SK-N-MC (cell line): Measurements from ENCODE around the gene ANKRD45.
"Not testable (repeated sequence)": the region's sequence is repeated elsewhere in the genome, so short reads cannot be mapped to it uniquely, and the experiment has no call there.

Experiments
- DNase-seq: peaks from one replicate; pipeline ENCODE4 v3.0.0-alpha.2; 2011; ENCODE audit warnings: low read depth, low spot score
- H3K27ac ChIP-seq: fragments of 200-600 bp; sonication (generic); 2 replicates; pipeline ENCODE4 v1.5.1; 2016; ENCODE audit warnings: mixed run types
- H3K36me3 ChIP-seq: fragments of 200-600 bp; sonication (generic); 2 replicates; pipeline ENCODE4 v1.6.1; 2017; ENCODE audit warnings: antibody characterized with exemption, low read length, mixed read lengths; ENCODE audit not compliant: insufficient read depth
- H3K4me3 ChIP-seq: fragments of 200-600 bp; sonication (generic); 2 replicates; pipeline ENCODE4 v1.5.1; 2016
- H3K9ac ChIP-seq: fragments of 200-600 bp; sonication (generic); 2 replicates; pipeline ENCODE4 v1.8.0; 2017; ENCODE audit warnings: mixed run types, mixed read lengths; ENCODE audit not compliant: insufficient read length
- H3K9me3 ChIP-seq: fragments of 200-600 bp; sonication (generic); 2 replicates; pipeline ENCODE4 v1.6.1; 2017; ENCODE audit warnings: low read depth, mild to moderate bottlenecking, antibody characterized with exemption, low read length, moderate library complexity, mixed read lengths
- EZH2 ChIP-seq: fragments of 200-600 bp; sonication (generic); IDR thresholded peaks from one replicate; pipeline ENCODE4 v1.6.1; 2017; ENCODE audit warnings: antibody characterized with exemption
- FOXP2 ChIP-seq: optimal IDR thresholded peaks from 2 replicates; pipeline ENCODE3; 2011; ENCODE audit warnings: mild to moderate bottlenecking, moderate library complexity; ENCODE audit not compliant: insufficient read depth; ENCODE audit errors: extremely low read length, control extremely low read depth
- POLR2AphosphoS5 ChIP-seq: IDR thresholded peaks from 2 replicates; pipeline ENCODE4 v1.6.1; 2012; ENCODE audit warnings: mild to moderate bottlenecking, low read depth, low read length, borderline replicate concordance

ANKRD45 gene

GRCh38 chr1:173635116-173635515 lies 34.5 kb downstream of the ANKRD45 start, which contains the start of gene TEX50:
TSS of gene TEX50 (plus strand) at chr1:173635338. CDS start at chr1:173635522, 184 bp downstream.
- no peak for TF ChIP-seq FOXP2
- no peaks in the 10 kb centered on the region for H3K36me3 ChIP-seq
- no peak within 1 kb of the TSS for H3K9ac ChIP-seq
- H3K9me3 ChIP-seq: no peaks in the 10 kb centered on the region
- DNase-seq: no peak
- no peak within 1 kb of the TSS for H3K4me3 ChIP-seq
- no peak within 1 kb of the TSS for H3K27ac ChIP-seq

GRCh38 chr1:173628888-173629287 lies 40.8 kb downstream of the ANKRD45 start:
- no peak for DNase-seq
- Histone ChIP-seq H3K36me3 (no peaks in the 10 kb centered on the region), H3K4me3 (no peak overlapping the region), H3K9ac (no peak overlapping the region), H3K27ac (no peak overlapping the region), H3K9me3 (no peaks in the 10 kb centered on the region)
- TF ChIP-seq POLR2AphosphoS5: no peak
- no peak for TF ChIP-seq FOXP2
- no peak for TF ChIP-seq EZH2

- Histone ChIP-seq H3K27ac (no peak overlapping the region), H3K4me3 (no peak overlapping the region), H3K36me3 (no peaks in the 10 kb centered on the region), H3K9ac (no peak overlapping the region), H3K9me3 (no peaks in the 10 kb centered on the region)
- TF ChIP-seq EZH2 (no peak), POLR2AphosphoS5 (no peak), FOXP2 (no peak)
- DNase-seq: no peak
Measured at GRCh38 chr1:173627269-173627668, 42.4 kb downstream of the ANKRD45 start.

GRCh38 chr1:173616859-173617258 lies 52.8 kb downstream of the ANKRD45 start:
- TF ChIP-seq FOXP2: no peak
- TF ChIP-seq POLR2AphosphoS5: no peak
- TF ChIP-seq EZH2: no peak
- H3K27ac ChIP-seq: no peak overlapping the region
- no peaks in the 10 kb centered on the region for H3K9me3 ChIP-seq
- H3K4me3 ChIP-seq: no peak overlapping the region
- H3K9ac ChIP-seq: no peak overlapping the region
- no peaks in the 10 kb centered on the region for H3K36me3 ChIP-seq
- DNase-seq: no peak

GRCh38 chr1:173613086-173613485 lies 56.6 kb downstream of the ANKRD45 start:
- not testable (repeated sequence) for H3K27ac ChIP-seq, H3K36me3 ChIP-seq, H3K9me3 ChIP-seq, H3K9ac ChIP-seq, DNase-seq, H3K4me3 ChIP-seq

- H3K27ac ChIP-seq: no peak overlapping the region
- no peak for DNase-seq
- TF ChIP-seq EZH2 (no peak), POLR2AphosphoS5 (no peak), FOXP2 (no peak)
- no peak overlapping the region for H3K4me3 ChIP-seq
- H3K36me3 ChIP-seq: no peaks in the 10 kb centered on the region
- no peaks in the 10 kb centered on the region for H3K9me3 ChIP-seq
- no peak overlapping the region for H3K9ac ChIP-seq
Measured at GRCh38 chr1:173608503-173609216, 61.0 kb downstream of the ANKRD45 start.

GRCh38 chr1:173603056-173603591 lies 66.5 kb downstream of the ANKRD45 start, which contains the start of gene SLC9C2:
TSS of gene SLC9C2 (minus strand) at chr1:173603072. CDS start at chr1:173601776, 1,296 bp downstream.
- Histone ChIP-seq H3K4me3 (no peak within 1 kb of the TSS), H3K36me3 (no peaks in the 10 kb centered on the region), H3K9ac (no peak within 1 kb of the TSS), H3K9me3 (no peaks in the 10 kb centered on the region), H3K27ac (peak within 1 kb of the TSS; percentile 22; the same call in 1 of the 2 replicates)
- no peak for DNase-seq
- TF ChIP-seq FOXP2 (no peak), EZH2 (no peak), POLR2AphosphoS5 (no peak)

- H3K27ac ChIP-seq: no peak overlapping the region
- TF ChIP-seq EZH2: no peak
- TF ChIP-seq FOXP2: no peak
- no peak for TF ChIP-seq POLR2AphosphoS5
- no peaks in the 10 kb centered on the region for H3K9me3 ChIP-seq
- DNase-seq: no peak
- no peak overlapping the region for H3K4me3 ChIP-seq
- H3K36me3 ChIP-seq: no peaks in the 10 kb centered on the region
- no peak overlapping the region for H3K9ac ChIP-seq
Measured at GRCh38 chr1:173601588-173601987, 68.1 kb downstream of the ANKRD45 start.

GRCh38 chr1:173596097-173596825 lies 73.4 kb downstream of the ANKRD45 start:
- Histone ChIP-seq H3K9me3 (no peaks in the 10 kb centered on the region), H3K36me3 (no peaks in the 10 kb centered on the region), H3K4me3 (no peak overlapping the region), H3K27ac (no peak overlapping the region), H3K9ac (no peak overlapping the region)
- TF ChIP-seq FOXP2: no peak
- TF ChIP-seq POLR2AphosphoS5: no peak
- no peak for TF ChIP-seq EZH2
- no peak for DNase-seq

- DNase-seq: peak; percentile 18
- not testable (repeated sequence) for H3K27ac ChIP-seq, H3K4me3 ChIP-seq, H3K36me3 ChIP-seq, H3K9ac ChIP-seq, H3K9me3 ChIP-seq
Measured at GRCh38 chr1:173591138-173591537, 78.5 kb downstream of the ANKRD45 start.
